GM21423 (cell line): ENCODE data around the gene MS4A13.
"Not testable (repeated sequence)": the region's sequence is repeated elsewhere in the genome, so short reads cannot be mapped to it uniquely, and the experiment has no call there.

ENCODE experiments used
- ATAC-seq: cut with Tn5 transposase; IDR thresholded peaks from one replicate; pipeline ENCODE4 v1.9.1; 2021; ENCODE audit warnings: mild to moderate bottlenecking, moderate library complexity; ENCODE audit not compliant: unreplicated experiment

The MS4A13 gene

GRCh38 chr11:60530454-60531100 is 15.4 kb downstream of the MS4A13 start:
- no peak for ATAC-seq

GRCh38 chr11:60532383-60532782 is 17.2 kb downstream of the MS4A13 start:
- ATAC-seq, result not testable (repeated sequence)

GRCh38 chr11:60538627-60539026 is 23.4 kb downstream of the MS4A13 start:
- not testable (repeated sequence) for ATAC-seq

- no peak for ATAC-seq
These were observed 28.9 kb downstream of the MS4A13 start for GRCh38 chr11:60544077-60544476.

GRCh38 chr11:60561254-60561653 is 46.1 kb downstream of the MS4A13 start:
- no peak for ATAC-seq

- ATAC-seq, result no peak
These were observed 48.5 kb downstream of the MS4A13 start for GRCh38 chr11:60563553-60564235.

- no peak for ATAC-seq
These were observed 51.6 kb downstream of the MS4A13 start for GRCh38 chr11:60566776-60567175.

- ATAC-seq, result no peak
These were observed 55.8 kb downstream of the MS4A13 start for GRCh38 chr11:60570970-60571369.

- ATAC-seq, result no peak
These were observed 74.4 kb downstream of the MS4A13 start for GRCh38 chr11:60589611-60590010.
